Neuronal stem cell (in vitro differentiated cells): ENCODE data around the gene EYS.

Source experiments
- DNase-seq: peaks from one replicate; pipeline ENCODE4 v3.0.0-alpha.2; 2013; ENCODE audit warnings: low spot score
- H2AFZ ChIP-seq: one replicate; pipeline ENCODE4 v1.6.1; 2013; ENCODE audit warnings: mild to moderate bottlenecking, low read length, inconsistent platforms
- H2AK5ac ChIP-seq: 2 replicates; pipeline ENCODE4 v1.6.1; 2013; ENCODE audit warnings: low read depth, mild to moderate bottlenecking, inconsistent platforms, low read length, moderate library complexity, mixed read lengths
- H2BK120ac ChIP-seq: 2 replicates; pipeline ENCODE4 v1.6.1; 2013; ENCODE audit warnings: low read depth, mild to moderate bottlenecking, inconsistent platforms, low read length, moderate library complexity, mixed read lengths
- H2BK12ac ChIP-seq: one replicate; pipeline ENCODE4 v1.6.1; 2013; ENCODE audit warnings: low read length, inconsistent platforms
- H2BK15ac ChIP-seq: 2 replicates; pipeline ENCODE4 v1.6.1; 2013; ENCODE audit warnings: mild to moderate bottlenecking, low read length, inconsistent platforms, mixed read lengths
- H2BK5ac ChIP-seq: one replicate; pipeline ENCODE4 v1.6.1; 2013; ENCODE audit warnings: inconsistent platforms, mild to moderate bottlenecking, low read length, moderate library complexity
- H3K14ac ChIP-seq: one replicate; pipeline ENCODE4 v1.6.1; 2013; ENCODE audit warnings: low read length, inconsistent platforms
- H3K18ac ChIP-seq: 2 replicates; pipeline ENCODE4 v1.6.1; 2013; ENCODE audit warnings: low read length, inconsistent platforms
- H3K23ac ChIP-seq: 2 replicates; pipeline ENCODE4 v1.6.1; 2013; ENCODE audit warnings: low read depth, mild to moderate bottlenecking, mixed read lengths, low read length, inconsistent platforms; ENCODE audit not compliant: poor library complexity
- H3K27ac ChIP-seq: replicated peaks from 3 replicates; pipeline ENCODE4 v1.5.1; 2013; ENCODE audit warnings: low read length, inconsistent platforms
- H3K27me3 ChIP-seq, 3 experiments: 2 replicates each; pipeline ENCODE4 v1.6.1; 2013; ENCODE audit warnings: low read length in 3 of 3, mild to moderate bottlenecking in 2 of 3, inconsistent platforms in 1 of 3, low read depth in 1 of 3, mixed read lengths in 1 of 3, moderate library complexity in 1 of 3; ENCODE audit not compliant: control insufficient read depth in 3 of 3, insufficient read depth in 3 of 3
- H3K36me3 ChIP-seq, 2 donors: replicated peaks in 1 of 2; 2 replicates each; pipeline ENCODE4 v1.6.1; 2013; ENCODE audit warnings: low read length in 2 of 2; ENCODE audit not compliant: control insufficient read depth in 2 of 2, insufficient read depth in 2 of 2
- H3K4ac ChIP-seq: 2 replicates; pipeline ENCODE4 v1.6.1; 2013; ENCODE audit warnings: inconsistent platforms, mild to moderate bottlenecking, low read length, moderate library complexity
- H3K4me1 ChIP-seq, 2 donors: 1 replicate in 1 of 2; 2 replicates in 1 of 2; pipeline ENCODE4 v1.6.1; 2013; ENCODE audit warnings: low read length in 2 of 2, low read depth in 1 of 2; ENCODE audit not compliant: control insufficient read depth in 2 of 2, insufficient read depth in 1 of 2
- H3K4me2 ChIP-seq: one replicate; pipeline ENCODE4 v1.6.1; 2013; ENCODE audit warnings: mild to moderate bottlenecking, low read length, inconsistent platforms; ENCODE audit not compliant: insufficient read depth, poor library complexity, severe bottlenecking
- H3K4me3 ChIP-seq, 2 donors: 2 replicates each; pipeline ENCODE4 v1.5.1; 2013; ENCODE audit warnings: low read length in 2 of 2, mild to moderate bottlenecking in 2 of 2, inconsistent platforms in 1 of 2, moderate library complexity in 1 of 2
- H3K79me1 ChIP-seq: one replicate; pipeline ENCODE4 v1.6.1; 2013; ENCODE audit warnings: low read depth, mild to moderate bottlenecking, inconsistent platforms, low read length, moderate library complexity
- H3K9ac ChIP-seq: one replicate; pipeline ENCODE4 v1.6.1; 2013; ENCODE audit warnings: mild to moderate bottlenecking, low read depth, low read length, inconsistent platforms; ENCODE audit not compliant: poor library complexity
- H3K9me3 ChIP-seq, 2 donors: replicated peaks in 1 of 2; 2 replicates each; pipeline versions ENCODE3 to v1.6.1; 2013; ENCODE audit warnings: low read length in 2 of 2, mild to moderate bottlenecking in 2 of 2, inconsistent platforms in 1 of 2, low read depth in 1 of 2, mixed read lengths in 1 of 2, moderate library complexity in 1 of 2; ENCODE audit not compliant: control insufficient read depth in 2 of 2, insufficient read depth in 1 of 2
- H4K8ac ChIP-seq: one replicate; pipeline ENCODE4 v1.6.1; 2013; ENCODE audit warnings: low read depth, mild to moderate bottlenecking, inconsistent platforms, low read length, moderate library complexity
- H4K91ac ChIP-seq: one replicate; pipeline ENCODE4 v1.6.1; 2013; ENCODE audit warnings: low read length, low read depth, mild to moderate bottlenecking, inconsistent platforms; ENCODE audit not compliant: poor library complexity
- WGBS, 2 donors: extraction: QIAGEN DNeasy Blood & Tissue Kit; methylation state at CpG; one replicate each; pipeline ENCODE4 v1.1.7; 2013; ENCODE audit warnings: missing lambda C conversion rate in 2 of 2, mixed read lengths in 1 of 2; ENCODE audit not compliant: insufficient read length in 2 of 2, insufficient replicate concordance in 1 of 2; ENCODE audit errors: extremely low coverage in 2 of 2; 5-methylcytosine and 5-hydroxymethylcytosine counted together

The EYS gene

DNA sequence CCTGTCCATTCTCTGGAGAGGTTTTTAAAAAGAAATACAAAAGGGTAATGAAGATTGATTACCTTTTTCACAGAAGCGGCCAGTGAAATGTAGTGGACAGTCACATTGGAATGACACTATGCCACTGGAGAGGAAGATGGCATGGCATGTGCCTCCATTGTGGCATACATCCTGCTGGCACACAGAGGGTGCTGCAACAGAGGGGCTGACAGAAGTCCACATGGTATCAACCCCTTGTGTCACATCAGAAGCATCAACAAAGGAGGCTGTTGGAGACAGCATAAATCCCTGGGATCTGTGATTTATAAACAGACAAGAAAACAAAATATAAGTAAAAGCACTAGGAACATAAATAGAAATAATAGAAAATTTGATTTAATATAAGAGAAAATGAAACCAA lies 1476.5 kb downstream of the EYS start:
- Histone ChIP-seq H3K79me1 (no peaks in the 10 kb centered on the region), H2BK12ac (no peak overlapping the region), H2BK15ac (no peak overlapping the region), H3K4me1 (peaks cover 0 to 2% of the 10 kb centered on the region in 2 donors), H3K18ac (no peak overlapping the region), H3K9me3 (no peaks in the 10 kb centered on the region), H3K9ac (no peak overlapping the region), H3K4me2 (no peak overlapping the region), H2AFZ (no peak overlapping the region), H3K4ac (no peak overlapping the region), H3K27me3 (no peaks in the 10 kb centered on the region), H3K27ac (no peak overlapping the region), H4K8ac (no peak overlapping the region), H3K14ac (no peak overlapping the region), H3K23ac (no peak overlapping the region), H2BK120ac (no peak overlapping the region), H3K36me3 (no peaks in the 10 kb centered on the region), H2AK5ac (no peak overlapping the region), H4K91ac (no peak overlapping the region), H3K4me3 (no peak overlapping the region), H2BK5ac (no peak overlapping the region)
- no peak for DNase-seq
- WGBS, 2 donors, result no CpG with 5 or more reads among the region's 1 CpG

DNA sequence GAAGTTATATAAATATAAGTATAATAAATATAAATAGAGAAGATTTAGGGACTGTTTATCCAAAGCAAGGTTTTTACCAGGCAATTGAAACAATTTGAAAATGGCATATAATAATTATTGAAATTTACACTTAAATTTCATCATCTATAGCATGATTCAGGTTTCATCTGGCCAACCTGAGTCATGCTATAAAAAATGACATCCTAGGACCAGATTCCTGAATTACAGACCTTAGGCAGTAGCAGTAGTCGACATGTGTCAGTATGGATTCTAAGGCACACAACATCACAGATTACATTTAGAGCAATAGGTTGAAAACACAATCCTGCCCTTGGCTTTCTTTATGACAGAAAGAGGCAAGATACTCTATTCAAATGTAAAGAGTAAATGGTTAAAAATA lies 1479.2 kb downstream of the EYS start:
- Histone ChIP-seq H4K91ac (no peak overlapping the region), H3K4me2 (no peak overlapping the region), H3K23ac (no peak overlapping the region), H2AK5ac (no peak overlapping the region), H2BK120ac (no peak overlapping the region), H2BK15ac (no peak overlapping the region), H3K36me3 (no peaks in the 10 kb centered on the region), H3K18ac (no peak overlapping the region), H3K4ac (no peak overlapping the region), H2BK5ac (no peak overlapping the region), H3K9me3 (no peaks in the 10 kb centered on the region), H3K4me3 (no peak overlapping the region), H3K9ac (no peak overlapping the region), H3K4me1 (peaks cover 0 to 2% of the 10 kb centered on the region in 2 donors), H3K27ac (no peak overlapping the region), H3K79me1 (no peaks in the 10 kb centered on the region), H2AFZ (no peak overlapping the region), H3K27me3 (no peaks in the 10 kb centered on the region), H3K14ac (no peak overlapping the region), H2BK12ac (no peak overlapping the region), H4K8ac (no peak overlapping the region)
- WGBS, 2 donors, result no CpG with 5 or more reads among the region's 1 CpG
- DNase-seq, result no peak

GRCh38 chr6:64225503-64225902 lies 1481.5 kb downstream of the EYS start:
- H2AK5ac ChIP-seq, result no peak overlapping the region
- no peak overlapping the region for H3K14ac ChIP-seq
- no peaks in the 10 kb centered on the region for H3K9me3 ChIP-seq
- no peak overlapping the region for H4K8ac ChIP-seq
- no peak overlapping the region for H2BK12ac ChIP-seq
- no peak overlapping the region for H3K4me2 ChIP-seq
- H3K27ac ChIP-seq, result no peak overlapping the region
- H4K91ac ChIP-seq, result no peak overlapping the region
- no peak overlapping the region for H2BK5ac ChIP-seq
- H3K4me3 ChIP-seq, result no peak overlapping the region
- H2BK120ac ChIP-seq, result no peak overlapping the region
- no peak overlapping the region for H2BK15ac ChIP-seq
- H3K27me3 ChIP-seq, result no peaks in the 10 kb centered on the region
- no peak overlapping the region for H3K9ac ChIP-seq
- no peaks in the 10 kb centered on the region for H3K79me1 ChIP-seq
- no peaks in the 10 kb centered on the region for H3K36me3 ChIP-seq
- DNase-seq, result no peak
- no peak overlapping the region for H3K4ac ChIP-seq
- H3K18ac ChIP-seq, result no peak overlapping the region
- no peak overlapping the region for H3K23ac ChIP-seq
- peak overlapping the region; percentile 36 for H2AFZ ChIP-seq
- H3K4me1 ChIP-seq, result peaks cover 0 to under 1% of the 10 kb centered on the region in 2 donors

DNA sequence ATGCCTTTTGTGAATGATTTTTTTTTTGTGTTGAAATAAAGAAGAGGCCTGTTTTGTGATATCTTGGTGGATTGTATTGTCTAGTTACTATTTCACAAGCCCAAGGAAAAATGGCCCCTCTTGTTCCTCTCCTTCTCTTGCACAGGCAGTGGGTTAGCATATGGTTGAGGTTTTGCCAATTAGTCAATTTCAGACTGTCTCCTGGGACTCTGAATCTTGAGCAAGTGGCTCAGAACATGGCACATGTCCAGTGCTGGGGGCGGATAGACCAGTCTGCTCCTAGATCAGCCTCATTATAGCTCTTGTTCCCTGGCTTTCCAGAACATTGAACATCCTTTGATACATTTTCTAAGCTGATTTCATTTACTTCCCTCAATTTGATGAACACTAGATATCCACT lies 1482.2 kb downstream of the EYS start:
- Histone ChIP-seq H2AK5ac (no peak overlapping the region), H2BK15ac (no peak overlapping the region), H4K8ac (no peak overlapping the region), H3K79me1 (no peaks in the 10 kb centered on the region), H3K4me1 (no peaks in the 10 kb centered on the region), H3K4me3 (no peak overlapping the region), H3K14ac (no peak overlapping the region), H3K9me3 (no peaks in the 10 kb centered on the region), H3K23ac (no peak overlapping the region), H2AFZ (peak overlapping the region; percentile 36), H4K91ac (no peak overlapping the region), H3K27me3 (no peaks in the 10 kb centered on the region), H2BK5ac (no peak overlapping the region), H3K9ac (no peak overlapping the region), H3K27ac (no peak overlapping the region), H3K4ac (no peak overlapping the region), H2BK12ac (no peak overlapping the region), H3K36me3 (no peaks in the 10 kb centered on the region), H3K4me2 (no peak overlapping the region), H3K18ac (no peak overlapping the region), H2BK120ac (no peak overlapping the region)
- DNase-seq, result no peak
- no CpG with 5 or more reads among the region's 1 CpG for WGBS, 2 donors
